Thyroid gland (tissue), 4 donors: Measurements from ENCODE around the gene PRODH. TPM values are rescaled to one million over a fixed set of nuclear protein-coding genes. Genes with fewer than 3 reads are reported as not detected.
A peak's percentile ranks its signal among the peaks of the same experiment; 100 is the strongest.
"Not testable (repeated sequence)": the region's sequence is repeated elsewhere in the genome, so short reads cannot be mapped to it uniquely, and the experiment has no call there.

Experiments
- DNase-seq, 2 donors: peaks; one replicate each; pipeline ENCODE4 v3.0.0-alpha.2; 2019
- H3K27ac ChIP-seq, 3 donors: fragments of 200-600 bp; sonication (generic); 1 replicate in 2 of 3; 2 replicates in 1 of 3; pipeline ENCODE4 v1.5.1; 2016 to 2019; ENCODE audit warnings: mild to moderate bottlenecking in 1 of 3, moderate library complexity in 1 of 3
- H3K27me3 ChIP-seq: fragments of 200-600 bp; sonication (generic); one replicate; pipeline ENCODE4 v1.5.1; 2019
- H3K36me3 ChIP-seq, 2 donors: fragments of 200-600 bp; sonication (generic); one replicate each; pipeline ENCODE4 v1.5.1; 2016 to 2019
- H3K4me1 ChIP-seq, 2 donors: fragments of 200-600 bp; sonication (generic); one replicate each; pipeline ENCODE4 v1.5.1; 2017 to 2019
- H3K4me3 ChIP-seq, 3 donors: fragments of 200-600 bp; sonication (generic); replicated peaks in 1 of 3; 1 replicate in 2 of 3; 2 replicates in 1 of 3; pipeline ENCODE4 v1.5.1; 2016; ENCODE audit warnings: mild to moderate bottlenecking in 1 of 3
- H3K9me3 ChIP-seq: fragments of 200-600 bp; sonication (generic); one replicate; pipeline ENCODE4 v1.5.1; 2017
- CTCF ChIP-seq, 6 experiments: fragments of 200-600 bp in 3 of 6; fragments of 450-650 bp in 3 of 6; sonication (generic) in 3 of 6; IDR thresholded peaks; one replicate each; pipeline ENCODE4 v1.5.1; 2016 to 2019; ENCODE audit warnings: antibody characterized with exemption in 6 of 6, mild to moderate bottlenecking in 2 of 6, inconsistent platforms in 1 of 6, moderate library complexity in 1 of 6
- POLR2A ChIP-seq, 2 donors: fragments of 450-650 bp; IDR thresholded peaks; one replicate each; pipeline ENCODE4 v1.6.1; 2017; ENCODE audit warnings: antibody characterized with exemption in 2 of 2, mild to moderate bottlenecking in 2 of 2, moderate library complexity in 1 of 2
- WGBS, 2 donors: methylation state at CpG; one replicate each; pipeline ENCODE4 v1.1.5; 2017; 5-methylcytosine and 5-hydroxymethylcytosine counted together
- intact Hi-C: fragments of 100-400 bp; cut with DNase I; formaldehyde crosslinking; loops from one replicate; pipeline ENCODE4 v1.15.1; 2023
- total RNA-seq, 4 donors: library from RNA; depleted of rRNA; stranded (reverse); fragments of >200 nt; gene quantifications; one replicate each; pipeline ENCODE4 v1.2.3, GENCODE V29; 2016

The PRODH gene
- total RNA-seq, 4 donors from 2014 or later, result 1.6 to 10.2 (median 5.2) TPM

GRCh38 chr22:18954303-18954989, 18.4 kb upstream of the PRODH start:
- H3K27ac ChIP-seq, H3K4me3 ChIP-seq, H3K4me1 ChIP-seq, intact Hi-C loops, H3K9me3 ChIP-seq, H3K36me3 ChIP-seq, H3K27me3 ChIP-seq: not testable (repeated sequence)
- peak; percentile 69 to 73 for DNase-seq
- 0 to 11% methylated on average over 4 to 10 of the region's 14 CpGs for WGBS, 2 donors
- TF ChIP-seq CTCF (IDR thresholded peaks at IDR 0.05), result peak; percentile 36 to 88 (median 71)

GRCh38 chr22:18953128-18953527, 17.0 kb upstream of the PRODH start:
- 37 to 45% methylated on average over 3 to 9 of the region's 14 CpGs for WGBS, 2 donors
- H3K36me3 ChIP-seq, H3K27ac ChIP-seq, H3K27me3 ChIP-seq, DNase-seq, H3K4me3 ChIP-seq, H3K9me3 ChIP-seq, intact Hi-C loops, H3K4me1 ChIP-seq: not testable (repeated sequence)

GRCh38 chr22:18952022-18952421, 15.9 kb upstream of the PRODH start:
- no peak for DNase-seq
- intact Hi-C loops, result no loop called here
- Histone ChIP-seq H3K9me3 (no peaks in the 10 kb centered on the region), H3K4me1 (no peaks in the 10 kb centered on the region), H3K27ac (no peak overlapping the region), H3K4me3 (no peak overlapping the region), H3K36me3 (no peaks in the 10 kb centered on the region), H3K27me3 (no peaks in the 10 kb centered on the region)
- WGBS, 2 donors, result 70 to 77% methylated on average over 5 of the region's 6 CpGs
- no peak for TF ChIP-seq POLR2A (IDR thresholded peaks at IDR 0.05)
- no peak for TF ChIP-seq CTCF (IDR thresholded peaks at IDR 0.05)

GRCh38 chr22:18950141-18950540, 14.0 kb upstream of the PRODH start:
- 87 to 90% methylated on average over 5 of the region's 5 CpGs for WGBS, 2 donors
- H3K36me3 ChIP-seq, result no peaks in the 10 kb centered on the region
- no peaks in the 10 kb centered on the region for H3K9me3 ChIP-seq
- no peak overlapping the region for H3K4me3 ChIP-seq
- TF ChIP-seq POLR2A (IDR thresholded peaks at IDR 0.05) (no peak), CTCF (IDR thresholded peaks at IDR 0.05) (no peak)
- H3K27me3 ChIP-seq, result no peaks in the 10 kb centered on the region
- no peak overlapping the region for H3K27ac ChIP-seq
- H3K4me1 ChIP-seq, result no peaks in the 10 kb centered on the region
- intact Hi-C loops, result no loop called here
- no peak for DNase-seq

GRCh38 chr22:18947905-18948304, 11.8 kb upstream of the PRODH start:
- Histone ChIP-seq H3K27ac (no peak overlapping the region), H3K9me3 (no peaks in the 10 kb centered on the region), H3K4me1 (no peaks in the 10 kb centered on the region), H3K27me3 (no peaks in the 10 kb centered on the region), H3K4me3 (no peak overlapping the region), H3K36me3 (no peaks in the 10 kb centered on the region)
- 65 to 75% methylated on average over 10 to 12 of the region's 12 CpGs for WGBS, 2 donors
- DNase-seq, result no peak
- TF ChIP-seq POLR2A (IDR thresholded peaks at IDR 0.05) (no peak), CTCF (IDR thresholded peaks at IDR 0.05) (no peak)
- intact Hi-C loops, result no loop called here

- intact Hi-C loops, H3K4me3 ChIP-seq, H3K9me3 ChIP-seq, H3K4me1 ChIP-seq, H3K27me3 ChIP-seq, DNase-seq, H3K27ac ChIP-seq, H3K36me3 ChIP-seq: not testable (repeated sequence)
- 49% methylated on average over 6 of the region's 9 CpGs; no CpG with 5 or more reads in 1 of the 2 donors for WGBS, 2 donors
These were observed 11.0 kb upstream of the PRODH start for GRCh38 chr22:18947105-18947504.

- H3K4me1 ChIP-seq, H3K27ac ChIP-seq, H3K4me3 ChIP-seq, H3K9me3 ChIP-seq, H3K36me3 ChIP-seq, H3K27me3 ChIP-seq, intact Hi-C loops: not testable (repeated sequence)
- DNase-seq, result peak in 1 of 2 donors; percentile 38
- WGBS, 2 donors, result 14 to 17% methylated on average over 2 to 4 of the region's 8 CpGs
These were observed 2.6 kb upstream of the PRODH start for GRCh38 chr22:18938691-18939090.

GRCh38 chr22:18934688-18935087, 1.4 kb downstream of the PRODH start:
- H3K4me1 ChIP-seq, H3K27me3 ChIP-seq, intact Hi-C loops, H3K27ac ChIP-seq, H3K4me3 ChIP-seq, DNase-seq, H3K36me3 ChIP-seq, H3K9me3 ChIP-seq: not testable (repeated sequence)
- WGBS, 2 donors, result no CpG with 5 or more reads among the region's 7 CpGs
